Heart left ventricle (tissue), 16 donors: ENCODE measurements around the gene ANK2. TPM values are rescaled to one million over a fixed set of nuclear protein-coding genes. Genes with fewer than 3 reads are reported as not detected.
A peak's percentile ranks its signal among the peaks of the same experiment; 100 is the strongest.

Experiments
- ATAC-seq, 4 donors: fragments of 200-7000 bp; cut with Tn5 transposase; one replicate each; pipeline ENCODE4 v1.9.1; 2020 to 2022; ENCODE audit warnings: moderate library complexity in 4 of 4, mild to moderate bottlenecking in 3 of 4, moderate number of reproducible peaks in 1 of 4
- DNase-seq, 5 donors: peaks; one replicate each; pipeline ENCODE4 v3.0.0-alpha.2; 2020
- H3K27ac ChIP-seq, 12 donors: fragments of 200-600 bp; sonication (generic) in 4 of 12; one replicate each; pipeline versions ENCODE4 v1.5.0 to v1.8.0; 2016 to 2022; ENCODE audit warnings: mild to moderate bottlenecking in 2 of 12
- H3K27me3 ChIP-seq, 9 donors: fragments of 200-600 bp; sonication (generic) in 2 of 9; one replicate each; pipeline versions ENCODE4 v1.5.1 to v1.8.0; 2016 to 2022; ENCODE audit warnings: mild to moderate bottlenecking in 3 of 9
- H3K36me3 ChIP-seq, 9 donors: fragments of 200-600 bp; sonication (generic) in 2 of 9; one replicate each; pipeline versions ENCODE4 v1.5.0 to v1.8.0; 2018 to 2022; ENCODE audit warnings: mild to moderate bottlenecking in 2 of 9
- H3K4me1 ChIP-seq, 12 donors: fragments of 200-600 bp; sonication (generic) in 4 of 12; one replicate each; pipeline versions ENCODE4 v1.5.0 to v1.8.0; 2016 to 2022; ENCODE audit warnings: mild to moderate bottlenecking in 3 of 12
- H3K4me3 ChIP-seq, 12 donors: fragments of 200-600 bp; sonication (generic) in 4 of 12; one replicate each; pipeline versions ENCODE4 v1.5.0 to v1.8.0; 2017 to 2022; ENCODE audit warnings: mild to moderate bottlenecking in 9 of 12, moderate library complexity in 4 of 12
- H3K9me3 ChIP-seq, 12 donors: fragments of 200-600 bp; sonication (generic) in 4 of 12; one replicate each; pipeline versions ENCODE4 v1.5.0 to v1.8.0; 2016 to 2022; ENCODE audit warnings: mild to moderate bottlenecking in 1 of 12
- CTCF ChIP-seq, 12 donors: fragments of 200-600 bp; sonication (generic) in 4 of 12; IDR thresholded peaks; one replicate each; pipeline versions ENCODE4 v1.5.0 to v1.8.0; 2018 to 2022; ENCODE audit warnings: antibody characterized with exemption in 12 of 12, mild to moderate bottlenecking in 5 of 12
- POLR2A ChIP-seq, 2 donors: fragments of 450-650 bp; IDR thresholded peaks; one replicate each; pipeline ENCODE4 v1.6.1; 2017; ENCODE audit warnings: antibody characterized with exemption in 2 of 2, mild to moderate bottlenecking in 2 of 2, moderate library complexity in 2 of 2
- WGBS, 4 donors: extraction: QIAGEN DNeasy Blood & Tissue Kit in 2 of 4; methylation state at CpG; one replicate each; pipeline versions ENCODE4 v1.1.5 to v1.1.7; 2013 to 2018; 5-methylcytosine and 5-hydroxymethylcytosine counted together
- intact Hi-C, 10 donors: fragments of 100-400 bp; cut with DNase I; formaldehyde crosslinking; loops; one replicate each; pipeline versions ENCODE4 v1.11.1 to v1.14.2; 2022
- polyA plus RNA-seq, 2 donors: library from polyadenylated mRNA; stranded (reverse); fragments of 200-250 nt; gene quantifications; one replicate each; pipeline ENCODE4 v1.2.3, GENCODE V29; 2013
- total RNA-seq, 9 donors: library from RNA; depleted of rRNA in 2 of 9; stranded (reverse); fragments of >200 nt in 2 of 9; fragmentation: NEBNext Ultra II Directional in 3 of 9; extraction: Animal tissue kit (Norgen Biotek cat#: 25700) in 3 of 9; gene quantifications; one replicate each; pipeline versions ENCODE4 v1.1.0 to v1.2.4, GENCODE V29; 2016 to 2023
- donor health status: ischemic (EF 13 %, LVEDD 7.1; RV severe dilation, severe dysfunction).
- donor health status: healthy with polysubstance abuse.
- donor health status: DM: no; HTN: yes; CAD: no.
- donor health status: DM: no; HTN: no; CAD: no.
- donor health status: ischemic (EF 25% LVEDD 6.9; RV normal size, moderate dysfunction).
- donor health status: ischemic (EF 25% LVEDD 5.7; RV mildly dilated, moderate dysfunction).
- donor health status: healthy.
- donor health status: DM: yes; HTN: yes; CAD: no.
- donor health status: ischemic (EF 35%, LVEDD 5.7; RV mildly dilated, moderate dysfunction).
- donor health status: nonischemic (EF 11% LVEDD 7.7; RV severe dilation, severe dysfunction).
- donor health status: DM: yes; HTN: yes; CAD: no.
- donor health status: PGD.
- donor health status: ischemic (EF 29% LVEDD 5.4; RV normal size, mild dysfunction).
- donor health status: nonischemic (EF 23%, LVEDD 6.1; RV moderate dilation, normal function).

The ANK2 gene
- total and polyA plus RNA-seq, 11 donors: 30.7 to 351 (median 267) TPM

GRCh38 chr4:113083346-113083745, 33.9 kb downstream of the ANK2 start:
- H3K27ac ChIP-seq: peak overlapping the region in 1 of 12 donors; percentile 11
- no peaks in the 10 kb centered on the region for H3K36me3 ChIP-seq
- intact Hi-C loops: no loop called here
- no peak overlapping the region for H3K4me3 ChIP-seq
- H3K4me1 ChIP-seq: peaks cover 0 to 3% (median 0%) of the 10 kb centered on the region in 12 donors
- ATAC-seq: no peak
- DNase-seq: no peak
- 90 to 95% (median 93%) methylated on average over 1 of the region's 1 CpG for WGBS, 4 donors
- no peak for TF ChIP-seq POLR2A (IDR thresholded peaks at IDR 0.05)
- no peak for TF ChIP-seq CTCF (IDR thresholded peaks at IDR 0.05)
- no peaks in the 10 kb centered on the region for H3K9me3 ChIP-seq
- no peaks in the 10 kb centered on the region for H3K27me3 ChIP-seq

- H3K27me3 ChIP-seq: no peaks in the 10 kb centered on the region
- H3K4me1 ChIP-seq: peaks cover 0 to 3% (median 0%) of the 10 kb centered on the region in 12 donors
- no peak for DNase-seq
- H3K4me3 ChIP-seq: no peak overlapping the region
- intact Hi-C loops: no loop called here
- ATAC-seq: no peak
- H3K27ac ChIP-seq: no peak overlapping the region
- H3K9me3 ChIP-seq: no peaks in the 10 kb centered on the region
- H3K36me3 ChIP-seq: no peaks in the 10 kb centered on the region
- WGBS, 4 donors: 59 to 70% (median 64%) methylated on average over 2 of the region's 2 CpGs
- TF ChIP-seq CTCF (IDR thresholded peaks at IDR 0.05) (no peak), POLR2A (IDR thresholded peaks at IDR 0.05) (no peak)
Measured at GRCh38 chr4:113086172-113086695, 36.8 kb downstream of the ANK2 start.

GRCh38 chr4:113088050-113088449, 38.6 kb downstream of the ANK2 start:
- intact Hi-C loops: no loop called here
- WGBS, 4 donors: 94 to 97% (median 96%) methylated on average over 1 of the region's 1 CpG
- Histone ChIP-seq H3K36me3 (no peaks in the 10 kb centered on the region), H3K27ac (no peak overlapping the region), H3K4me3 (no peak overlapping the region), H3K27me3 (no peaks in the 10 kb centered on the region), H3K4me1 (peaks cover 0 to 3% (median 0%) of the 10 kb centered on the region in 12 donors), H3K9me3 (no peaks in the 10 kb centered on the region)
- DNase-seq (no peak), ATAC-seq (no peak)
- no peak for TF ChIP-seq CTCF (IDR thresholded peaks at IDR 0.05)
- TF ChIP-seq POLR2A (IDR thresholded peaks at IDR 0.05): no peak

GRCh38 chr4:113090954-113091353, 41.5 kb downstream of the ANK2 start:
- no peak for DNase-seq
- TF ChIP-seq CTCF (IDR thresholded peaks at IDR 0.05) (no peak), POLR2A (IDR thresholded peaks at IDR 0.05) (no peak)
- no peak overlapping the region for H3K27ac ChIP-seq
- no peaks in the 10 kb centered on the region for H3K36me3 ChIP-seq
- H3K4me1 ChIP-seq: no peaks in the 10 kb centered on the region
- no peak overlapping the region for H3K4me3 ChIP-seq
- no peak for ATAC-seq
- H3K27me3 ChIP-seq: no peaks in the 10 kb centered on the region
- intact Hi-C loops: loop anchor here in 3 of 10 donors (5.0 to 10.0 kb wide), 3 partner anchors 136 to 456 kb away; partner anchors contain the start of genes LARP7 (in 3 of the 3) and ZGRF1 (in 3 of the 3)
- H3K9me3 ChIP-seq: no peaks in the 10 kb centered on the region
